CD4-positive, alpha-beta T cell treated with Interleukin-2 at 100 ng/mL for 4 hours (primary cell): ENCODE results near the gene DPYSL5.
"Not testable (repeated sequence)": the region's sequence is repeated elsewhere in the genome, so short reads cannot be mapped to it uniquely, and the experiment has no call there.

Experiments used
- DNase-seq: peaks from one replicate; pipeline ENCODE4 v3.0.0-alpha.2; 2020; ENCODE audit warnings: low spot score

The DPYSL5 gene

DNA sequence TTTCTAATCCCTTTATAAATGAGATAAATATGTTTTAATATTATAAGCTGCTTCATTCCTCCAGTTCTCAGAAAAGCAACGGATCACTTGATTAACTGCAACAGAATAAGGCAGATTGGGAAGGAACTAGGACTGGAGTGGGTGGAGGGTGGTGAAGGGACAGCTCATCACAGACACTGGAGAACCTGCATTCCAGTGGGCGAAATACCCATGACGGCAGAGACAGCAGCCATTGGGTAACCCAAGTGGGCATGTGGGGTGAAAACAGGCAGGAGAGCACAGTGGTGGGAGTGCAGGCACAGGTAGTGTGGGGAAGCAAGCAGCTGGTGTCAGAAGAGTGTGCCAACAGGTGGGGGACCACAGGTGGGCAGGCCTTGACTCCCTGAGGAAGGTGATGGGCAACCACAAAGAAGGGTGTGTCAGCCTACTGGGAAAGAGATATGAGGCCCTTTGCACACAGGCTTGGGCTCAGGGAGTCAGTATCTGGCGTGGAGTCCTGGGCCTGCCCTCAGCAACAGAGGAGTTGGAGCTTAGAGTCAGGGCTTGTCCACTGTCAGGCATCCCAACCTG, 27.2 kb downstream of the DPYSL5 start:
- DNase-seq, result no peak

DNA sequence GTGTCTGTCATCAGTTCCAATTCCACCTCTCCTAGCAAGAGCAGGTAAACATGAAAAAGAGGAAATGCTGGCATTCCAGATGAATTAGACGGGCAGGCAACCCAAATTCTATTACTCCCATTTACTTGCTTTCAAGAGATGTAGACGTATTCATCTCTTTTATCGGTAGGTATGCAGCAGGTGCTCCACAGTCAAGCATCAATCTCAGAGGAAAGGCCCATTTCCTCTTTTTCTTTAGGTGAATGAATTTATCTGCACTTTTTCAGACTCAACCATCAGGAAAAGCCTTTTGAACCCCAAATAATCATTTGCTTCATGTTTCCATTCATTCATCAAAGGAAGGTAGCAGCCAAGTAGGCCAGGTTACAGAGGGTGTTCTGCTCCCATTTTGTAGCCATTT, 27.9 kb downstream of the DPYSL5 start:
- no peak for DNase-seq

DNA sequence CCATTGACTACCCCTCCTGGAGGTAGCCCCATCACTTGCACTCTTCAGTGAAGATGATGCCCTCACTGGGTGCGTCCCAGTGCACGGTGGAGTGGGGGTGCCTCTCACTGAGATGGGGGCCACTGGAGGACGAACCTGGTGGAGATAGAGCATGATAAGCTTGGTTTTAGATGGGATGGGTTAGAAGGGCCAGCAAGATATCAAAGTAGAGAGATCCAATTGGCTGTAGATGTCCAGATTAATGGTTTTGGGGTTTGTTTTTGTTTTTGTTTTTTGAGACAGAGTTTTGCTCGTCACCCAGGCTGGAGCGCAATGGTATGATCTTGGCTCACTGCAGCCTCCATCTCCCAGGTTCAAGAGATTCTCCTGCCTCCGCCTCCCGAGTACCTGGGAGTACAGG, 28.3 kb downstream of the DPYSL5 start:
- DNase-seq, result no peak

GRCh38 chr2:26877276-26877675, 29.3 kb downstream of the DPYSL5 start:
- DNase-seq, result no peak

GRCh38 chr2:26880161-26880560, 32.2 kb downstream of the DPYSL5 start:
- no peak for DNase-seq

GRCh38 chr2:26880910-26881435, 33.0 kb downstream of the DPYSL5 start:
- no peak for DNase-seq

- not testable (repeated sequence) for DNase-seq
These were observed 34.3 kb downstream of the DPYSL5 start for GRCh38 chr2:26882220-26882619.

DNA sequence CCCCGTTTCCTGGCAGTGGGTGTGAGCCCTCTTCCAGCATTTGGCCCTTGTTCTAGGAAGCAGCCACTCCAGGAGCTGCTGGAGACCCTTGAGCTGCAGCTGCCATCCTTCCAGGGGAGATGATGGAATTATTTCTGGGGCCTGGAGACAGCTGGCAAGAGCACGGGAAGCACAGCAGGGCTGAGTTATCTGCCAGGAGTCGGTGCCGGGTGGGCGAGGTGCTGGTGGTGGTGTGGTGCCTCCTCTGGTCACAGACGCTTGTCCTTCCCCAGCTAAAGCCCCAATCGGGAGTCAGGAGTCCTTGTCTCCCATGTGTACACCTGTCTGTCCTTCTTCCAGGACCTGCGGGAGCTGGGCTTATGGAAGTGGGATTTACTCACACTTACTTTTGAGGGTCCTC, 36.0 kb downstream of the DPYSL5 start:
- no peak for DNase-seq

- no peak for DNase-seq
These were observed 36.6 kb downstream of the DPYSL5 start for GRCh38 chr2:26884486-26884885.

GRCh38 chr2:26885651-26886329, 37.9 kb downstream of the DPYSL5 start:
- DNase-seq, result no peak

GRCh38 chr2:26886736-26887135, 38.8 kb downstream of the DPYSL5 start:
- no peak for DNase-seq

DNA sequence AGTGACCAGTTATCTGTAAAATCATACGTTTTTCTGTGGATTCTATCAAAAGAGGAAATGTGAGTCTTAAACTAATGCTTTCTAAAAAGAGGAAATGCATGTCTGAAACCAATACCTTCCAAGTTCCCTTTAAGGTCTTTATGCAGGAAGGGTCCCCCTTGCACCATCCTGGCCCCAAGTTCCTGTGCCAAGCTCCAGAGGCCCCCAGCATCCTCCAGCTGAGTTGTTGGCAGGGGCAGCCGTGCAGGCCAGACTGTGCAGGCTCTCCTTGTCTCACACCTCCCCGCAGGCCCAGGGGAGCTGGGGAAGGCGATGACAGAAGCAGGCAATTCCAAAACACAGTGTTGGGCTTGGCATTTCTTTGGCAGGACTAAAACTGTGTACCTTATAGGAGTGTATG, 39.2 kb downstream of the DPYSL5 start:
- DNase-seq, result no peak

DNA sequence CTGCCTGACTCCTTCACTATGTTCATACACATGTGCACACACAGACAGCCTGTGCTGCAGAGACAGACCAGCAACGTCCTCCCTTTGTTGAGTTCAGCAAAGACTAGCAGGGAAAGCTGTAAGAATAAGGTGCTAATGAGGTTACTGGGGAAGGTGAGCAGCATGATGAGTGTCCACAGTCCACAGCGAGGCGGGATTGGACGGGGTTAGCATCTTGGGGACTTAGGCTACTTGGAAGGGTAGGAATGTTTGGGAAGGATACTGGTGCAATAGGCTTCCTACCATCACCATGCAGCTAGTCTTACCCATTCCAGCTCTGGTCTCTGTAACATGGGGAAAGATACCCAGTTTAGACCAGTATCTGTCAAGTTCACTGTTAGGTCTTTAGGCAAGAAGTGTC, 41.9 kb downstream of the DPYSL5 start:
- no peak for DNase-seq

DNA sequence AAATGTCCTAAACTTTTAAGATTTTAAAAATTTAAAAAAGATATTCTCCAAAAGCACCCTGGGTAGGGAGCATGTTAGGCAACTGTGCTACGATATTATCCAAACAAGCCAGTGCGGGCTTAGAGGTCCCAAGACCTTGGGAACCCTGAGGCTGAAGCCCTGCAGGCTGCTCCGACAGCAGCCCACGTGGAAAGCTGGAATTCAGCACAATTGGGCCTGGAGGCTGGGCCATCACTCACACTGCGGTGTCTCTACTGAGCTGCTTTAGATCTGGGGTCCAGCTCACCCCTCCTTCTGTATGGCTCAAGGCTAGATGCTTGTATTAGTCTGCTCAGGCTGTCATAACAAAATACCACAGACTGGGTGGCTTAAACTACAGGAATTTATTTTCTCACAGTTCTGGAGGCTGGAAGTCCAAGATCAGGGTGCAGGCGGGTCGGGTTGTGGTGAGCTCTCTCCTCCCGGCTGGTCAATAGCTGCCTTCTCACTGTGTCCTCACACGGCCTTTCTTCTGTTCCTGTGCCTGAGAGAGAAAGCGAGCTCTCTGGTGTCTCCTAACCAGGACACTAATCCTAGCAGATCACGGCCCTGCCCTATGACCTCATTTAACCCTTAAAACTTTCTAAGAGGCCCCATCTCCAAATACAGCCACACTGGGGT, 42.5 kb downstream of the DPYSL5 start:
- no peak for DNase-seq

- DNase-seq, result no peak
These were observed 44.2 kb downstream of the DPYSL5 start for GRCh38 chr2:26892133-26892532.

DNA sequence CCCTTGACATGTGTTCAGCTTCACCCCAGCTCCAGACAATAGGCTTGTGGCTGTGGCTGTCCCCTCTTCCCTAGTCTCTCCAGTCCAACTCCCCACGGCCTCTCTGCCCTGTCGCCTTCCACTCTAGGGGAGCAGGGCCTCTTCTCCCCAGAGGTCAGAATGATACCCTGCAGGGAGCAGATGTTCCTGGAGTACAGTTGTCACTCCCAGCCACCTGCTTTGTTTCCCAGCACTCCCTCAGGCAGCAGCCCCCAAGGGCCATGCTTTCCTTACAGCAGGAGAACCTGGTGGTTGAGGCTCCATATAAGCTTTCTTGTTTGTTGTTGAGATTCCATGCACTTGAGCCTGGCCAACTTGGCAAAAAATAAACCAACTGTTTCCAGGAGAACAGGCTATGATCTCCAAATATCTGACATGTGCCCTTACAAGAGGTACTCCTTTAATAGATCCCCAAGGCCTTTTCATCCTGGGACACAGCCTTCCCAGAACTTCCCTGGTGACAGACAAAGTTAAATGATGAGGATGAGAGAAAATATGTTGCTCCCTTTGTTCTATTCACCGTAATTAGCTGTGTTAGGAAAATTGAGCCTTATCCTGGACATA, 45.1 kb downstream of the DPYSL5 start:
- DNase-seq, result no peak

DNA sequence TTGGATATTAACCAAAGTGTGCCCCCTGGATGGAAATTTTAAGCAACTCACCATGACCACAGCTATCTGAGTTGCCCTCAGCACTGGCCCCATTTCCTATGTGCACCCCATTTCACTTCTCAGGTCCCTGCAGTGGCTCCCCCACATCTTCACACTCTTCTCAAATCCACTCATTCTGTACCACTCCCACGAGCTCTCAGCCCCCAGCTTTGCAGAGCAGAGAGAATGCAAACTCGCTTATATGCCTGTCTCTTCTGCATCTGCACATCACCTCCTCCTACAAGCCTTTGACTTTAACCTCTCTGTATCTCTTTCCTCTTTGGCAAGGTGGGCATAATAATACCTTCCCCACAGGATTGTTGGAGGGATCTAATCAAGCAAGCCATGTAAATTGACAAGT, 46.2 kb downstream of the DPYSL5 start:
- DNase-seq, result no peak

DNA sequence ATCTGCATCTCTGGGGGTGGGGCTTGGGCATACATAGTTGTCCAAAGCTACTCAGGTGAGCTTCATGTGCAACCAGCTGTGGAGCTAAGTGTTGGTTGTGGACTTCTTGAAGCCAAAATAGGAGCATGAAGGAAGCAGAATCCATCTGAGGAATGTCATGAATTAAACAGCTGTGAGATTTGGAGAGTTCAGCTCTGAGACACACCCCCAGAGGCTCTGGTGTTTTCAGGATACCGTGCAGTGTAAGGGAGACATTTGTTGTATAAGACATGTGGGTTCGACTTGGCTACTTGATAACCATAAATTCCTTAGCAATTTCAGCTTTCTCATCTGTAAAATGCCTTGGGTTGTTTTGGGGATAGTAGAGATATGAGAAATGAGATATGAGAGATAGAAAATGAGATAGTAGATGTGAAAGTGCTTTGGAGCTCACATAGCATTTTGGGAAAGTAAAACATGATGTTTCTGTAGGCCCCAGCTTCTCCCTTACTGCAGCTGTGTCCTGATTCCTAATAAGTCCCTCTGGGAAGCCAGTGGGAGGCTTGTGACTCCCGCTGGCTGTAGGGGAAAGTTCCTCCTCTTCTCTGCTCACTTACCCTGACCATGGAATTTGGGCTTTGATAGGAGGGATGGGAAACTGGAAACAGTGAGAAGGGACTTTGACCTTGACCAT, 50.0 kb downstream of the DPYSL5 start:
- DNase-seq, result no peak

DNA sequence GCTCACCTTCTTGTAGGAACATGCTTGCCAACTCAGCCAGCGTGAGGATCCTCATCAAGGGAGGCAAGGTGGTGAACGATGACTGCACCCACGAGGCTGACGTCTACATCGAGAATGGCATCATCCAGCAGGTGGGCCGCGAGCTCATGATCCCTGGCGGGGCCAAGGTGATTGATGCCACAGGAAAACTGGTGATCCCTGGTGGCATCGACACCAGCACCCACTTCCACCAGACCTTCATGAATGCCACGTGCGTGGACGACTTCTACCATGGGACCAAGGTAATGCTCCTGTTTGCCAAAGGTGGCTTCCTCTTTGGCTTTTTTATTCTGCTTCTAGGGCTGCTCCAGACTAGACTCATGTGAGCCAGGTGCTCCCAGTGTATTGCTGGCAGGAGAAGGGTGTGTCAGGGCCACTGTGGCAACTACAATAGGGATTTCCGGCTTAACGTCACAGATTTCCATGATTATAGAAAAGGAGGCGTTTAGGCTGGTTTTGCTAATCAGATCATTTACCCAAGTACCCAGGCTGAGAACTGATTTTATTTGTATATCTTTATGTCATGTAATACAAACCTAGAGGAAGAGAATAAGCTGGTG, 50.6 kb downstream of the DPYSL5 start:
- no peak for DNase-seq

DNA sequence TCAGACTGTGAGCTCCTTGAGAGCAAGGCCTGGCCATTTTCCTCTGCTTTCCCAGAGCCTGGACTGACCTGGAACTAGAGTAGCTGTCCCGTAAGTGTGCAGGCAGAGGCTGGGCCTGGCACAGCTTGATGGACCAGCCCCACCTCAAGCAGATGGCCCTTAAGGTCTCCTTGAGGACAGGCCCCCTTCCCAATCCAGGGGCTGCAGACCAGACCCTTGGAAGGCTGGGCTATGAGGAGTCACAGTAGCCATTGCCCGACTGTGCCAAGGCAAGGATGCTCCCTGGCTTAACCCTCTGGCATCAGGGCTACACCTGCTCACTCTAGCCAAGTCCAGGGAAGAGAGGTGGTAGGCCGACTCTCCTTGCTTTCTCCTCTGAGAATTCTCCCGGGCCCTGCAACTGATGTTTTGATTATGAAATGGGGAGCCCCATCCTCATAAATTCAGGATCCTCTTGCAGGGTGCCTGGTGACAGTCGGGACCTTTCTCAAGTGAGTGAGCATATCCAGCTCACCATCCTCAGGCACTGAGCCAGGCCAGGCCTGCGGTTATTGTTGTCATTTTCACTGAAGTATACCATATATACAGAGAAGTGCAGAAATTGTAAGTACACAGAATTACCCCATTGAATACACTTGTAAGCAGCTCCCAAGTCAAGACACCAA, 51.7 kb downstream of the DPYSL5 start:
- DNase-seq, result no peak

DNA sequence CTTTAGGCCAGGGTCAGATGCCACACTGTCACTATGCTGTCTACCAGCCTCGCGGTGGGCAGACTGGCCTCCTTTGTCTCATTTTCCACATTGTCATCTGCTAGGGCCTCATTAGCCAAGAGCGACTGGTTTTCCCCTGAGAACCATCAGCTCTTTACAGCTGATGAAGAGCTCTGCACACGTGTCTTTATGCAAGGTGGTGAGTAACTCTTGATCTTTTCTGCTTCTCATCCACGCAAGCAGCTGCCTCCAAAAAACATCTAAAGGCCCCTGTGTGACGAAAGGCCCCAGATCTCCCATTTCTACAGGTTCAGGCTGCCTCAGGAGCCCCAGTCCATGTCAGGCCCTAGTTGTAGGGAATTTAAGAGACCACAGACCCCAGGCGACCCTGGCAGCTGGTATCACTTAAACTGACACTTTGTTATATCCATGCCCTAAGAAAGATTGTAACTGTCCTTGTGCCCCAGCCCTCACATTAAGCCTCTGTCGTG, 52.9 kb downstream of the DPYSL5 start:
- no peak for DNase-seq
